Measurements from ENCODE around the gene GABRP. TPM values are rescaled to one million over a fixed set of nuclear protein-coding genes. Genes with fewer than 3 reads are reported as not detected.

GABRP gene
- total RNA-seq, 1 experiment from 2014 or later = 1.5 TPM

GRCh38 chr5:170757182-170757601 is 26.3 kb upstream of the GABRP start:
- Histone ChIP-seq H2AFZ (ENCODE audit: low read length) (no peak overlapping the region), H2BK12ac (ENCODE audit: insufficient read length, low read depth, low read length) (no peak overlapping the region), H3K4ac (ENCODE audit: low read depth, low read length) (no peak overlapping the region), H3K27ac (ENCODE audit: insufficient read length, low read depth, low read length) (no peak overlapping the region), H3K23me2 (ENCODE audit: insufficient read length, low read depth, low read length, poor library complexity, severe bottlenecking) (no peaks in the 10 kb centered on the region), H3K9ac (ENCODE audit: extremely low read depth, insufficient read length, low read length) (no peak overlapping the region), H3K23ac (ENCODE audit: insufficient read length, low read depth, low read length) (no peak overlapping the region), H2AK5ac (ENCODE audit: insufficient read length, low read length) (no peak overlapping the region), H2BK20ac (ENCODE audit: low read depth, low read length, poor library complexity, severe bottlenecking) (no peak overlapping the region), H3T11ph (ENCODE audit: low read length) (no peak overlapping the region), H3K14ac (ENCODE audit: insufficient read depth, low read length) (no peak overlapping the region), H3K79me2 (ENCODE audit: insufficient read depth, low read length) (no peaks in the 10 kb centered on the region), H4K8ac (replicated peaks; ENCODE audit: insufficient read length, low read depth, low read length) (no peak overlapping the region), H3K18ac (ENCODE audit: insufficient read length, low read depth, low read length) (no peak overlapping the region), H3K4me1 (ENCODE audit: insufficient read depth, low read length) (peaks cover 9% of the 10 kb centered on the region), H3K4me2 (ENCODE audit: insufficient read depth, insufficient read length, low read length) (no peak overlapping the region), H2BK15ac (ENCODE audit: low read depth, low read length) (no peak overlapping the region), H4K5ac (ENCODE audit: insufficient read length, low read depth, low read length) (no peak overlapping the region), H4K20me1 (ENCODE audit: control insufficient read depth, insufficient read depth, insufficient read length) (no peaks in the 10 kb centered on the region), H2BK5ac (ENCODE audit: insufficient read length, low read length) (no peak overlapping the region), H4K91ac (ENCODE audit: insufficient read length, low read depth, low read length) (no peak overlapping the region), H3K79me1 (ENCODE audit: insufficient read depth, low read depth, low read length, poor library complexity, severe bottlenecking) (no peaks in the 10 kb centered on the region), H3K27me3 (ENCODE audit: insufficient read depth, low read length) (no peaks in the 10 kb centered on the region), H3K9me3 (ENCODE audit: control insufficient read depth, low read depth, low read length) (no peaks in the 10 kb centered on the region), H3K56ac (ENCODE audit: insufficient read length, low read depth, low read length) (no peak overlapping the region), H2BK120ac (ENCODE audit: low read depth, low read length, poor library complexity, severe bottlenecking) (no peak overlapping the region)
- no CpG with 5 or more reads among the region's 4 CpGs for WGBS (ENCODE audit: extremely low coverage, insufficient read length, low lambda C conversion rate)
- DNase-seq = no peak
- no peak for TF ChIP-seq CTCF (conservative IDR thresholded peaks at IDR 0.05)
- peaks cover 23 to 30% of the 10 kb centered on the region in 2 experiments for H3K4me1 Mint-ChIP-seq
- no peak overlapping the region for H3K4me3 Mint-ChIP-seq
- peaks cover 2 to 4% of the 10 kb centered on the region in 2 experiments; a peak in 4 of 5 replicates for H3K9me3 Mint-ChIP-seq
- H3K27me3 Mint-ChIP-seq (ENCODE audit: low read depth) = no peaks in the 10 kb centered on the region
- peaks cover 0 to 7% (median 3%) of the 10 kb centered on the region in 3 experiments; a peak in 5 of 7 replicates for H3K36me3 Mint-ChIP-seq (ENCODE audit: insufficient read depth in 1 of 3, low read depth in 3 of 3)
- no peak overlapping the region for H3K27ac Mint-ChIP-seq
